Heart left ventricle (tissue), 13 donors: ENCODE data around the gene ITPRIPL1.

ENCODE experiments used
- CTCF ChIP-seq, 12 donors: fragments of 200-600 bp; sonication (generic) in 4 of 12; IDR thresholded peaks; one replicate each; pipeline versions ENCODE4 v1.5.0 to v1.8.0; 2018 to 2022; ENCODE audit warnings: antibody characterized with exemption in 12 of 12, mild to moderate bottlenecking in 5 of 12
- POLR2A ChIP-seq, 2 donors: fragments of 450-650 bp; IDR thresholded peaks; one replicate each; pipeline ENCODE4 v1.6.1; 2017; ENCODE audit warnings: antibody characterized with exemption in 2 of 2, mild to moderate bottlenecking in 2 of 2, moderate library complexity in 2 of 2
- donor health status: ischemic (EF 13 %, LVEDD 7.1; RV severe dilation, severe dysfunction).
- donor health status: DM: no; HTN: yes; CAD: no.
- donor health status: DM: no; HTN: no; CAD: no.
- donor health status: ischemic (EF 25% LVEDD 6.9; RV normal size, moderate dysfunction).
- donor health status: ischemic (EF 25% LVEDD 5.7; RV mildly dilated, moderate dysfunction).
- donor health status: ischemic (EF 35%, LVEDD 5.7; RV mildly dilated, moderate dysfunction).
- donor health status: nonischemic (EF 11% LVEDD 7.7; RV severe dilation, severe dysfunction).
- donor health status: DM: yes; HTN: yes; CAD: no.
- donor health status: PGD.
- donor health status: ischemic (EF 29% LVEDD 5.4; RV normal size, mild dysfunction).
- donor health status: nonischemic (EF 23%, LVEDD 6.1; RV moderate dilation, normal function).

- TF ChIP-seq POLR2A (IDR thresholded peaks at IDR 0.05) (no peak), CTCF (IDR thresholded peaks at IDR 0.05) (no peak)
Observed at GRCh38 chr2:96344011-96344410, 18.9 kb downstream of the ITPRIPL1 start.
